Measurements from ENCODE around the gene SLC27A3.

SLC27A3 gene

DNA sequence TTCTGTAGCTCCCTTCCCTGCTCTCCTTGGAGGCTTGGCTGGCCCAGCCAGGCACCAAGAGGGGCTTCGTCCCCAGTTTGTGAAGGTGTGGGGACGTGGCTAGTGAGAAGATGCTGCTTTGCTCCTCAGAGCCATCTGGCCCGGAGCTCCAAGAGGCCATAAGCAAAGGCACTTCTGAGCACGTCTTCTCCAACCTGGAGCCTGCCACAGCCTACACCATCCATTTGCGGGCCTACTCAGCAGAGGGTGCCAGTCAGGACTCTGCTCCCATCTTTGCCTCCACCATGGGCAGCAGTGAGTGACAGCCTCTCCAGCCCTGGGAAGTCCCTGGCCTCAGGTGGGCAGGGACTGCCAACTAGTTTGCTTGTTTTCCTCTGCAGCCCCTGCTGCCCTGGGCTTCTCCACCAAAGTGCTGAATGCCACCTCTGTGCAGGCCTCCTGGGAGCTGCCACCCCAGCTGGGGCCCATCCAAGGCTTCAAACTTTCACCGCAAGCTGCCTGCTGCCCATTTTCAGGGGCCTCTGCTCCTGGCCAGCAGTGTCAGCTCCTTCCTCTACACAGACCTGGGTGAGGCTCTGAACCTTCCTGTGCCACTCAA, 25.9 kb downstream of the SLC27A3 start:
- DNase-seq = no peak

DNA sequence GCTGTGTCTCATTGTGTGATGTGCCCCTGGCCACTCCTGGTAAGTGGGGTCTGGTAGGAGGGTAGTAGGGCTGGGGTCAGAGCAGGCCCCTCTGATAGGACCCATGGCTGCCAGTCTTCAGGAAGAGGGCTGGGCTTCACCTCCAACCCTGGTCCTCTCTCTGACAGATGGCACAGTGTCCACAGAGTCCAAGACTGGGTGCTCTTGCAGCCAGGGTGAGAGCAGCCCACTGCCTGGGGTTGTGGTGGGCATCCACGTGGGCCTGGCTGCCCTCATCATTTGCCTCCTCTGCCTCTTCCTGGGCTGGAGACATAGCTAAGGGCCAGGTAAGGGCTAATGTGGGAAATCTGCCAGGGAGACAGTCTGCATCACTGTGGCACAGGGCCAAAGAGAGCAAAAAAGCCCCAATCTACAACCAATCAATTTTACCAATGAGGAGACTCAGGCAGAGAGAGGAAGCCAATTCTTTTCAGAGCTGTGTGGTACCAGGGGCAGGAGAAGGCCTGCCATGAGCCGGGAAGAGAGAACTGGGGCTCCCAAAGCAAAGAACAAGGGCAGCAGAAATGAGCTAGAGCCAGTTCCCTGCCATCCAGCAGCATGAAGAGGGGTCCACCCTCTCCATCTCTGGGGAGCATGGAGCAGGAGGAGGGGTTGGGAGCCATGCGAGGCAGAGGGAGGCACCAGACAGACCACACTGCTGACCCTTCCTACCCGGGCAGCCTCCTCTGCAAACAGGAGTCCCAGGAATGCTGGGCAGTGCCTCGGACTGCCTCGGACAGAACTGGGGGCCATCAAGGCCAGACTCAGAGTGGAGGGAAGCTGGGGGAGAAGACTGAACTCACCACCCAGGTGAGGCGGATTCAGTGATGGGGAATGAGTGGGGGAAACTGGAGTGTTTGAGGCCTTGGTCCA, 26.8 kb downstream of the SLC27A3 start:
- DNase-seq = no peak

- no peak for DNase-seq
Measured at GRCh38 chr1:153803470-153804056, 28.4 kb downstream of the SLC27A3 start.

- no peak for DNase-seq
Measured at GRCh38 chr1:153804112-153804511, 28.9 kb downstream of the SLC27A3 start.

DNA sequence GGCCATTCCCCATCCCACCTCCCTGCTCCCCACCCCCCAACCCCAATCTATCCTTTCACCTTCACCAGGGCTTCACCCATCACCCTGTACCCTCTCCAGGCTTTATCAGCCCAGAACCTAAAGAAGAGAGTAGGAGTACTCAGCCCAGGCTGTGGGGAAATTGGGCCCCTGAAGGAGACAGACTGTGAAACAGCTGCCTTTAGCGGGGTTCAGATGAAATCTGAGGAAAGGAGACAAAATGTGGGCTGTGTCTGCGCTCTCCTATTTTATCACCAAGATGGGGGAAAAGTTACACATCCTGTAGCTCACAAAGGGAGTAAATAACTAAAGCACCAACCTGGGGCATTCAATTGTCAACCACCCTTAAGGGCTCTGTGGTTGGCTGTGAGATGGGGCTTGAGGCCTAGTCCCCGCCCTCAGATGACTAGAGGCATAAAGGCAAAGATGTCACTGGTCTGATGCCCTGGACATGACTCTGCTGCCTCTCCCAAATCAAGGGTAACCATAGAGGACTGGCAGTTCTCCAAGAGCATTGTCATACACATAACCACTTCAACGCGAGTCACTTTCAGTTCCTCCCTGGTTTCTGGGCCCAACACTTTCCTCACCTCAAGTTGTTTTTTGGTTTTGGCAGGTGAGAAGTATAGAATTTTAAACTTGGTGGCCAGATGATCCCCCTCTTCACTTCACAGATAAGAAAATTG, 30.0 kb downstream of the SLC27A3 start:
- DNase-seq = peak; percentile 24 to 45

GRCh38 chr1:153805886-153806719, 30.9 kb downstream of the SLC27A3 start:
- no peak for DNase-seq

GRCh38 chr1:153816283-153816889, 41.2 kb downstream of the SLC27A3 start:
- no peak for DNase-seq

DNA sequence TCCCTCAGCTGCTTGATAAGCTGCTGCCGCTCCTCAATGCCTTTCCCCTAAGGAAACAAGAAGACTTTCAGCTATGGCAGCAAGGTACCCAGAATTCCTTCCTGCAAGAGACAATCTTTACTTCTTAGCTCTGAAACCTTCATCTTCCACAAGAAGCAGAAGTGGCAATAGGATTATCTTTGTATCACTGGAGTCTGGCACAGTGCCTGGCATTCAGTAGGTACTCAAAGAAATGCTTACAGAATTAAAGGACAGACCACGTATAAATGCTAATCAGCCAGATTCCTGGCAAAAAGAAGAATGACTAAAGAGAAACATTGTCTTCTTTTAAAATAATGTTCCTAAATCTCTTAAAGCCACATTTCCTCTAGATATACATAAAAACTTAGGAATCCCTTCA, 43.7 kb downstream of the SLC27A3 start:
- no peak for DNase-seq

DNA sequence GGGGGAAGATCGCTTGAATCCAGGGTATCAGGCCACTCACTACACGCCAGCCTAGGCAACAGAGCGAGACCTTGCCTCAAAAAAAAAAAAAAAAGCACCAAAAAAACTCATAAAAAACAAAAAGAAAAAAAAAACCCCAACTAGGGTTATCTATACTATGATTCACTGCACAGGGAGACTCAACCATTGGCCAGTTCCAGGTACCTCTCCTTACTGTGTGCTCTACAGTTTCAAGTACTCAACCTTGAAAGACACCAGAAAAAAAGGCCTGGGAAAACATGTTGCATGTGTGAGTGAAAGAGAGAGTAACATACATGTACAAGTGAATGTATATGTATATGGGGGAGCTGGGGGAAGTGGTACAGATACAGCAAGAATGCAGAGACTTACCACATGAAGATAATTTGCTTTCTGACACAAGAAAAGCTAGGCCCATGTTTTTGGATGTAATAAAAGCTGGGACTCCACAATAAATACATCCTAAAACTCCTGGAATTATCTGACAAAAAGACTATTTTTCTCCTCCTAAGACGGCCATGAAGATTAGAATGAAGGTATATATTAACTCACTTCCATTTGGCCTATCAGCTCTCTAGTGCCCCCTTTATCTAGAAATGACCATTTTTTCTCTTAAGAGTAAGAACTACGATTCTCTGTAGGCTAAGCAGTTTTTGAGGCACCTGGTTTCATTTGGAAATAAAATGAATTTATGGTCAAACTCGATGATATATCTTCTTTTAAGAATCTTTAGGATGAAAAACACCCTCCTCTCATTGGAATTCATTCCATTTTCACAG, 52.2 kb downstream of the SLC27A3 start:
- DNase-seq = no peak
